ENCODE results near the gene TNXB. TPM values are rescaled to one million over a fixed set of nuclear protein-coding genes. Genes with fewer than 3 reads are reported as not detected.

The TNXB gene
- total and polyA plus RNA-seq, 9 of the 15 experiments (the other 6 are each of a cell fraction or from before 2014, with no cell fraction given) = 0.14 to 28.1 (median 12.4) TPM

GRCh38 chr6:32154514-32155161 is 45.5 kb upstream of the TNXB start (continued):
- TF ChIP-seq USF1 (CRISPR knock-in tag; IDR thresholded peaks at IDR 0.05) (no peak; the same call in 1 of the 2 replicates), SIN3B (IDR thresholded peaks at IDR 0.05; ENCODE audit: low read depth) (no peak; the same call in 1 of the 2 replicates), HEY1 (CRISPR knock-in tag; IDR thresholded peaks at IDR 0.05; ENCODE audit: borderline replicate concordance) (no peak), ATF6 (CRISPR knock-in tag; IDR thresholded peaks at IDR 0.05) (peak; percentile 27; the same call in 1 of the 2 replicates), ZNF609 (CRISPR knock-in tag; IDR thresholded peaks at IDR 0.05; ENCODE audit: borderline replicate concordance) (no peak), NFXL1 (CRISPR knock-in tag; IDR thresholded peaks at IDR 0.05) (no peak), KDM1A (IDR thresholded peaks at IDR 0.05) (peak in 1 of 2 experiments; percentile 50; a peak in 1 of 4 replicates), POU5F1 (IDR thresholded peaks at IDR 0.05; ENCODE audit: borderline replicate concordance, low read depth, low read length, partially characterized antibody) (no peak), THAP7 (CRISPR knock-in tag; IDR thresholded peaks at IDR 0.05) (peak; percentile 26; the same call in 1 of the 2 replicates), DACH1 (IDR thresholded peaks at IDR 0.05; ENCODE audit: partially characterized antibody) (no peak), CREB5 (CRISPR knock-in tag; IDR thresholded peaks at IDR 0.05) (no peak), ZKSCAN1 (IDR thresholded peaks at IDR 0.05; ENCODE audit: low read depth, low read length) (0 out of 2 replicates have a peak, but pooled peaks have one; percentile 35), ETV1 (tag; conservative IDR thresholded peaks at IDR 0.05; ENCODE audit: low read depth) (no peak), SMARCA4 (IDR thresholded peaks at IDR 0.05) (0 out of 2 replicates have a peak, but pooled peaks have one; percentile 13), SIN3A (IDR thresholded peaks at IDR 0.05; ENCODE audit: borderline replicate concordance in 2 of 2, control insufficient read depth in 1 of 2, low read depth in 2 of 2, low read length in 2 of 2) (peak; percentile 32 to 78; a peak in 2 of 4 replicates), HSF4 (CRISPR knock-in tag; IDR thresholded peaks at IDR 0.05; ENCODE audit: borderline replicate concordance) (no peak), ZNF12 (CRISPR knock-in tag; IDR thresholded peaks at IDR 0.05) (no peak)

Data from K562 (cell line).